Esophagus squamous epithelium (tissue), 5 donors: Measurements from ENCODE around the gene IQCE. TPM values are rescaled to one million over a fixed set of nuclear protein-coding genes. Genes with fewer than 3 reads are reported as not detected.

Experiments used
- DNase-seq: peaks from one replicate; lab custom pipeline; 2025; lab: John Stamatoyannopoulos, UW
- H3K27ac ChIP-seq, 4 donors: fragments of 200-600 bp; sonication (generic); one replicate each; pipeline ENCODE4 v1.5.1; 2016 to 2019; ENCODE audit warnings: mild to moderate bottlenecking in 1 of 4
- H3K27me3 ChIP-seq, 4 donors: fragments of 200-600 bp; sonication (generic); 1 replicate in 3 of 4; 2 replicates in 1 of 4; pipeline versions ENCODE4 v1.5.1 to v1.6.0; 2017 to 2021; ENCODE audit warnings: antibody characterized with exemption in 1 of 4
- H3K36me3 ChIP-seq, 3 donors: fragments of 200-600 bp; sonication (generic); one replicate each; pipeline ENCODE4 v1.5.1; 2016 to 2019
- H3K4me1 ChIP-seq, 3 donors: fragments of 200-600 bp; sonication (generic); one replicate each; pipeline ENCODE4 v1.5.1; 2017 to 2019
- H3K4me3 ChIP-seq, 4 donors: fragments of 200-600 bp; sonication (generic); 1 replicate in 3 of 4; 2 replicates in 1 of 4; pipeline ENCODE4 v1.5.1; 2016 to 2019; ENCODE audit warnings: mild to moderate bottlenecking in 2 of 4, moderate library complexity in 1 of 4
- H3K9me3 ChIP-seq, 3 donors: fragments of 200-600 bp; sonication (generic); one replicate each; pipeline ENCODE4 v1.5.1; 2016 to 2019
- CTCF ChIP-seq, 6 experiments: fragments of 450-650 bp in 4 of 6; fragments of 200-600 bp in 2 of 6; sonication (generic) in 2 of 6; IDR thresholded peaks; one replicate each; pipeline ENCODE4 v1.5.1; 2016 to 2019; ENCODE audit warnings: antibody characterized with exemption in 6 of 6, mild to moderate bottlenecking in 4 of 6, moderate library complexity in 4 of 6
- POLR2A ChIP-seq, 4 donors: fragments of 450-650 bp; IDR thresholded peaks; one replicate each; pipeline ENCODE4 v1.6.1; 2017; ENCODE audit warnings: antibody characterized with exemption in 4 of 4, mild to moderate bottlenecking in 4 of 4, moderate library complexity in 3 of 4
- WGBS, 2 donors: methylation state at CpG; one replicate each; pipeline ENCODE4 v1.1.5; 2018; 5-methylcytosine and 5-hydroxymethylcytosine counted together
- intact Hi-C: fragments of 100-400 bp; cut with DNase I; formaldehyde crosslinking; loops from one replicate; pipeline ENCODE4 v1.15.0; 2022
- total RNA-seq, 4 donors: library from RNA; depleted of rRNA; stranded (reverse); fragments of >200 nt; gene quantifications; one replicate each; pipeline ENCODE4 v1.1.0, GENCODE V29; 2016
- donor health status: DM: yes; HTN: yes; CAD: no.

IQCE gene
- total RNA-seq, 4 donors from 2014 or later = 4.5 to 10.6 (median 6.3) TPM

GRCh38 chr7:2518737-2519118 lies 40.1 kb upstream of the IQCE start:
- Histone ChIP-seq H3K4me3 (peak overlapping the region; percentile 25 to 69 (median 60)), H3K9me3 (no peaks in the 10 kb centered on the region), H3K36me3 (no peaks in the 10 kb centered on the region), H3K27ac (peak overlapping the region in 1 of 4 donors; percentile 88), H3K27me3 (peaks cover 0 to 78% (median 5%) of the 10 kb centered on the region in 4 donors), H3K4me1 (peaks cover 31 to 56% (median 37%) of the 10 kb centered on the region in 3 donors)
- 19% methylated on average over 13 of the region's 41 CpGs; no CpG with 5 or more reads in 1 of the 2 donors for WGBS, 2 donors
- intact Hi-C loops = no loop called here
- no peak for TF ChIP-seq POLR2A (IDR thresholded peaks at IDR 0.05)
- no peak for DNase-seq

GRCh38 chr7:2519119-2519930 lies 39.5 kb upstream of the IQCE start, which contains the start of gene LFNG:
LFNG (plus strand) TSS chr7:2519774; CDS start chr7:2519862, 88 bp downstream.
- no peak for DNase-seq
- peak in 3 of 4 donors; percentile 88 to 97 (median 94) for TF ChIP-seq POLR2A (IDR thresholded peaks at IDR 0.05)
- peak in 1 of 6 experiments; percentile 7 for TF ChIP-seq CTCF (IDR thresholded peaks at IDR 0.05)
- no peaks in the 10 kb centered on the region for H3K36me3 ChIP-seq
- intact Hi-C loops = no loop called here
- 0 to 2% methylated on average over 1 to 15 of the region's 95 CpGs for WGBS, 2 donors
- H3K27ac ChIP-seq = peak within 1 kb of the TSS; percentile 76 to 91 (median 83)
- peaks cover 37 to 62% (median 43%) of the 10 kb centered on the region in 3 donors for H3K4me1 ChIP-seq
- peaks cover 0 to 79% (median 5%) of the 10 kb centered on the region in 4 donors for H3K27me3 ChIP-seq
- peak within 1 kb of the TSS; percentile 25 to 69 (median 60) for H3K4me3 ChIP-seq
- H3K9me3 ChIP-seq = no peaks in the 10 kb centered on the region

GRCh38 chr7:2520131-2520760 lies 38.5 kb upstream of the IQCE start:
- intact Hi-C loops = no loop called here
- H3K4me1 ChIP-seq = peaks cover 46 to 72% (median 52%) of the 10 kb centered on the region in 3 donors
- WGBS, 2 donors = 7 to 20% methylated on average over 1 to 2 of the region's 37 CpGs
- peak overlapping the region; percentile 76 to 91 (median 83) for H3K27ac ChIP-seq
- H3K27me3 ChIP-seq = peaks cover 0 to 88% (median 5%) of the 10 kb centered on the region in 4 donors
- DNase-seq = no peak
- H3K9me3 ChIP-seq = no peaks in the 10 kb centered on the region
- TF ChIP-seq POLR2A (IDR thresholded peaks at IDR 0.05) (no peak), CTCF (IDR thresholded peaks at IDR 0.05) (peak in 2 of 6 experiments; percentile 20)
- peaks cover 0 to 6% (median 0%) of the 10 kb centered on the region in 3 donors for H3K36me3 ChIP-seq
- peak overlapping the region; percentile 25 to 69 (median 60) for H3K4me3 ChIP-seq

GRCh38 chr7:2520761-2521290 lies 38.0 kb upstream of the IQCE start:
- Histone ChIP-seq H3K27me3 (peaks cover 0 to 94% (median 5%) of the 10 kb centered on the region in 4 donors), H3K36me3 (peaks cover 0 to 11% (median 0%) of the 10 kb centered on the region in 3 donors), H3K4me1 (peaks cover 51 to 77% (median 57%) of the 10 kb centered on the region in 3 donors), H3K27ac (peak overlapping the region; percentile 76 to 91 (median 83)), H3K9me3 (no peaks in the 10 kb centered on the region), H3K4me3 (peak overlapping the region; percentile 25 to 69 (median 60))
- intact Hi-C loops = no loop called here
- no peak for DNase-seq
- no peak for TF ChIP-seq POLR2A (IDR thresholded peaks at IDR 0.05)
- TF ChIP-seq CTCF (IDR thresholded peaks at IDR 0.05) = no peak
- 0% methylated on average over 1 to 4 of the region's 12 CpGs for WGBS, 2 donors

- Histone ChIP-seq H3K27ac (peak overlapping the region; percentile 76 to 91 (median 83)), H3K9me3 (no peaks in the 10 kb centered on the region), H3K36me3 (peaks cover 0 to 17% (median 0%) of the 10 kb centered on the region in 3 donors), H3K4me3 (peak overlapping the region; percentile 25 to 69 (median 60)), H3K4me1 (peaks cover 55 to 82% (median 62%) of the 10 kb centered on the region in 3 donors), H3K27me3 (peaks cover 0 to 96% (median 5%) of the 10 kb centered on the region in 4 donors)
- TF ChIP-seq CTCF (IDR thresholded peaks at IDR 0.05) (no peak), POLR2A (IDR thresholded peaks at IDR 0.05) (no peak)
- WGBS, 2 donors = 30% methylated on average over 11 of the region's 21 CpGs; no CpG with 5 or more reads in 1 of the 2 donors
- DNase-seq = no peak
- intact Hi-C loops = no loop called here
Measured at GRCh38 chr7:2521341-2521745, 37.4 kb upstream of the IQCE start.
